Heart left ventricle (tissue), 16 donors: Measurements from ENCODE around the gene CLEC2B. TPM values are rescaled to one million over a fixed set of nuclear protein-coding genes. Genes with fewer than 3 reads are reported as not detected.

ENCODE experiments used
- ATAC-seq, 4 donors: fragments of 200-7000 bp; cut with Tn5 transposase; one replicate each; pipeline ENCODE4 v1.9.1; 2020 to 2022; ENCODE audit warnings: moderate library complexity in 4 of 4, mild to moderate bottlenecking in 3 of 4, moderate number of reproducible peaks in 1 of 4
- DNase-seq, 5 donors: peaks; one replicate each; pipeline ENCODE4 v3.0.0-alpha.2; 2020
- H3K27ac ChIP-seq, 12 donors: fragments of 200-600 bp; sonication (generic) in 4 of 12; one replicate each; pipeline versions ENCODE4 v1.5.0 to v1.8.0; 2016 to 2022; ENCODE audit warnings: mild to moderate bottlenecking in 2 of 12
- H3K27me3 ChIP-seq, 9 donors: fragments of 200-600 bp; sonication (generic) in 2 of 9; one replicate each; pipeline versions ENCODE4 v1.5.1 to v1.8.0; 2016 to 2022; ENCODE audit warnings: mild to moderate bottlenecking in 3 of 9
- H3K36me3 ChIP-seq, 9 donors: fragments of 200-600 bp; sonication (generic) in 2 of 9; one replicate each; pipeline versions ENCODE4 v1.5.0 to v1.8.0; 2018 to 2022; ENCODE audit warnings: mild to moderate bottlenecking in 2 of 9
- H3K4me1 ChIP-seq, 12 donors: fragments of 200-600 bp; sonication (generic) in 4 of 12; one replicate each; pipeline versions ENCODE4 v1.5.0 to v1.8.0; 2016 to 2022; ENCODE audit warnings: mild to moderate bottlenecking in 3 of 12
- H3K4me3 ChIP-seq, 12 donors: fragments of 200-600 bp; sonication (generic) in 4 of 12; one replicate each; pipeline versions ENCODE4 v1.5.0 to v1.8.0; 2017 to 2022; ENCODE audit warnings: mild to moderate bottlenecking in 9 of 12, moderate library complexity in 4 of 12
- H3K9me3 ChIP-seq, 12 donors: fragments of 200-600 bp; sonication (generic) in 4 of 12; one replicate each; pipeline versions ENCODE4 v1.5.0 to v1.8.0; 2016 to 2022; ENCODE audit warnings: mild to moderate bottlenecking in 1 of 12
- CTCF ChIP-seq, 12 donors: fragments of 200-600 bp; sonication (generic) in 4 of 12; IDR thresholded peaks; one replicate each; pipeline versions ENCODE4 v1.5.0 to v1.8.0; 2018 to 2022; ENCODE audit warnings: antibody characterized with exemption in 12 of 12, mild to moderate bottlenecking in 5 of 12
- POLR2A ChIP-seq, 2 donors: fragments of 450-650 bp; IDR thresholded peaks; one replicate each; pipeline ENCODE4 v1.6.1; 2017; ENCODE audit warnings: antibody characterized with exemption in 2 of 2, mild to moderate bottlenecking in 2 of 2, moderate library complexity in 2 of 2
- WGBS, 4 donors: extraction: QIAGEN DNeasy Blood & Tissue Kit in 2 of 4; methylation state at CpG; one replicate each; pipeline versions ENCODE4 v1.1.5 to v1.1.7; 2013 to 2018; 5-methylcytosine and 5-hydroxymethylcytosine counted together
- intact Hi-C, 10 donors: fragments of 100-400 bp; cut with DNase I; formaldehyde crosslinking; loops; one replicate each; pipeline versions ENCODE4 v1.11.1 to v1.14.2; 2022
- polyA plus RNA-seq, 2 donors: library from polyadenylated mRNA; stranded (reverse); fragments of 200-250 nt; gene quantifications; one replicate each; pipeline ENCODE4 v1.2.3, GENCODE V29; 2013
- total RNA-seq, 9 donors: library from RNA; depleted of rRNA in 2 of 9; stranded (reverse); fragments of >200 nt in 2 of 9; fragmentation: NEBNext Ultra II Directional in 3 of 9; extraction: Animal tissue kit (Norgen Biotek cat#: 25700) in 3 of 9; gene quantifications; one replicate each; pipeline versions ENCODE4 v1.1.0 to v1.2.4, GENCODE V29; 2016 to 2023
- donor health status: ischemic (EF 13 %, LVEDD 7.1; RV severe dilation, severe dysfunction).
- donor health status: healthy with polysubstance abuse.
- donor health status: DM: no; HTN: yes; CAD: no.
- donor health status: DM: no; HTN: no; CAD: no.
- donor health status: ischemic (EF 25% LVEDD 6.9; RV normal size, moderate dysfunction).
- donor health status: ischemic (EF 25% LVEDD 5.7; RV mildly dilated, moderate dysfunction).
- donor health status: healthy.
- donor health status: DM: yes; HTN: yes; CAD: no.
- donor health status: ischemic (EF 35%, LVEDD 5.7; RV mildly dilated, moderate dysfunction).
- donor health status: nonischemic (EF 11% LVEDD 7.7; RV severe dilation, severe dysfunction).
- donor health status: DM: yes; HTN: yes; CAD: no.
- donor health status: PGD.
- donor health status: ischemic (EF 29% LVEDD 5.4; RV normal size, mild dysfunction).
- donor health status: nonischemic (EF 23%, LVEDD 6.1; RV moderate dilation, normal function).

CLEC2B gene
- total and polyA plus RNA-seq, 11 donors, result 2.7 to 18.8 (median 4.5) TPM

- Histone ChIP-seq H3K36me3 (no peaks in the 10 kb centered on the region), H3K27ac (no peak overlapping the region), H3K9me3 (peaks cover 0 to 23% (median 8%) of the 10 kb centered on the region in 12 donors), H3K4me3 (no peak overlapping the region), H3K27me3 (peaks cover 0 to 5% (median 0%) of the 10 kb centered on the region in 9 donors), H3K4me1 (no peaks in the 10 kb centered on the region)
- no peak for TF ChIP-seq POLR2A (IDR thresholded peaks at IDR 0.05)
- no peak for TF ChIP-seq CTCF (IDR thresholded peaks at IDR 0.05)
- DNase-seq (no peak), ATAC-seq (no peak)
- 76 to 87% (median 84%) methylated on average over 2 of the region's 2 CpGs for WGBS, 4 donors
- intact Hi-C loops, result no loop called here
Measured at GRCh38 chr12:9900930-9901329, 31.8 kb upstream of the CLEC2B start.

GRCh38 chr12:9899209-9899608 is 30.1 kb upstream of the CLEC2B start:
- no peaks in the 10 kb centered on the region for H3K36me3 ChIP-seq
- H3K27ac ChIP-seq, result no peak overlapping the region
- no peak for TF ChIP-seq CTCF (IDR thresholded peaks at IDR 0.05)
- no peak for TF ChIP-seq POLR2A (IDR thresholded peaks at IDR 0.05)
- DNase-seq (no peak), ATAC-seq (no peak)
- H3K27me3 ChIP-seq, result peaks cover 0 to 5% (median 0%) of the 10 kb centered on the region in 9 donors
- peaks cover 0 to 23% (median 8%) of the 10 kb centered on the region in 12 donors for H3K9me3 ChIP-seq
- no peaks in the 10 kb centered on the region for H3K4me1 ChIP-seq
- H3K4me3 ChIP-seq, result no peak overlapping the region
- WGBS, 4 donors, result 83 to 90% (median 89%) methylated on average over 2 of the region's 2 CpGs
- intact Hi-C loops, result no loop called here

- intact Hi-C loops, result no loop called here
- WGBS, 4 donors, result 75 to 78% (median 77%) methylated on average over 6 of the region's 6 CpGs
Measured at GRCh38 chr12:9897535-9897934, 28.4 kb upstream of the CLEC2B start.

More at GRCh38 chr12:9897535-9897934, 28.4 kb upstream of the CLEC2B start:
- no peaks in the 10 kb centered on the region for H3K4me1 ChIP-seq
- peaks cover 0 to 11% (median 3%) of the 10 kb centered on the region in 12 donors for H3K9me3 ChIP-seq
- H3K36me3 ChIP-seq, result no peaks in the 10 kb centered on the region
- no peak for DNase-seq
- H3K27me3 ChIP-seq, result peaks cover 0 to 5% (median 0%) of the 10 kb centered on the region in 9 donors
- H3K4me3 ChIP-seq, result no peak overlapping the region
- ATAC-seq, result no peak
- H3K27ac ChIP-seq, result no peak overlapping the region
- TF ChIP-seq POLR2A (IDR thresholded peaks at IDR 0.05), result no peak
- TF ChIP-seq CTCF (IDR thresholded peaks at IDR 0.05), result no peak
